K562 (cell line): ENCODE measurements around the gene VPS4B. TPM values are rescaled to one million over a fixed set of nuclear protein-coding genes. Genes with fewer than 3 reads are reported as not detected.

Experiments
- ATAC-seq: fragments of 200-7000 bp; cut with Tn5 transposase; 3 replicates; pipeline ENCODE4 v1.9.1; 2020; ENCODE audit warnings: moderate library complexity
- BruUV-seq: library from RNA; stranded (reverse); fragments of 400-500 nt; replicated peaks from 2 replicates; lab custom pipeline; 2021; lab: Mats Ljungman, UMichigan
- CTCF ChIA-PET: fragments of 300-600 bp; formaldehyde crosslinking; extraction: SDS; loops from one replicate; lab custom pipeline; 2021; ENCODE audit warnings: low intra/inter-chr PET ratio; lab: Yijun Ruan, JAX
- POLR2A ChIA-PET: fragments of 300-600, 350-650 bp; sonication (Branson Sonifier 250); formaldehyde crosslinking; extraction: SDS; loops from one replicate; lab custom pipeline; 2021; ENCODE audit warnings: antibody characterized with exemption, inconsistent platforms; lab: Yijun Ruan, JAX
- DNase-seq, 4 experiments: peaks; one replicate each; pipeline versions ENCODE4 v3.0.0 to v3.0.0-alpha.2; 2011 to 2018; ENCODE audit warnings: low spot score in 3 of 4, mixed read lengths in 3 of 4; ENCODE audit errors: extremely low read depth in 1 of 4
- FAIRE-seq: peaks from 2 replicates; lab custom pipeline; 2011; peaks lifted over from hg19 to GRCh38; lab: Jason Lieb, UNC
- H2AFZ ChIP-seq: 2 replicates; pipeline ENCODE4 v1.6.0; 2011; ENCODE audit warnings: low read depth, low read length, control low read depth, inconsistent platforms
- H3K27ac ChIP-seq: fragments of 200-600 bp; 3 replicates; pipeline ENCODE4 v1.8.0; 2011; ENCODE audit warnings: low read depth, mild to moderate bottlenecking, control low read depth, inconsistent platforms, low read length, moderate library complexity, mixed read lengths; ENCODE audit errors: extremely low read depth
- H3K27me3 ChIP-seq, 2 experiments: fragments of 300-600 bp in 1 of 2; 2 replicates in 1 of 2; 3 replicates in 1 of 2; pipeline versions ENCODE4 v1.6.0 to v1.8.0; 2011; ENCODE audit warnings: inconsistent platforms in 2 of 2, low read length in 2 of 2, mild to moderate bottlenecking in 1 of 2, mixed read lengths in 1 of 2, moderate library complexity in 1 of 2; ENCODE audit not compliant: control insufficient read depth in 2 of 2, insufficient read depth in 2 of 2
- H3K36me3 ChIP-seq: fragments of 300-600 bp; 3 replicates; pipeline ENCODE4 v1.8.0; 2011; ENCODE audit warnings: mild to moderate bottlenecking, low read length, inconsistent platforms; ENCODE audit not compliant: control insufficient read depth, insufficient read depth
- H3K4me1 ChIP-seq, 2 experiments: fragments of 200-600 bp in 1 of 2; replicated peaks in 1 of 2; 2 replicates in 1 of 2; 3 replicates in 1 of 2; pipeline versions ENCODE4 v1.5.1 to v1.8.0; 2011; ENCODE audit warnings: inconsistent platforms in 2 of 2, low read length in 2 of 2, mild to moderate bottlenecking in 1 of 2, mixed read lengths in 1 of 2, moderate library complexity in 1 of 2; ENCODE audit not compliant: control insufficient read depth in 2 of 2, insufficient read depth in 2 of 2
- H3K4me2 ChIP-seq: 2 replicates; pipeline ENCODE4 v1.6.1; 2011; ENCODE audit warnings: low read length, control low read depth, inconsistent platforms, mixed read lengths; ENCODE audit not compliant: insufficient read depth
- H3K4me3 ChIP-seq: fragments of 200-600 bp; sonication (generic), shearing (Covaris generic); 2 replicates; pipeline ENCODE4 v1.5.1; 2016; ENCODE audit warnings: control low read depth, inconsistent platforms
- H3K79me2 ChIP-seq: fragments of 200-600 bp; 3 replicates; pipeline ENCODE4 v1.8.0; 2011; ENCODE audit warnings: low read length, inconsistent platforms; ENCODE audit not compliant: control insufficient read depth, insufficient read depth
- H3K9ac ChIP-seq, 2 experiments: 2 replicates each; pipeline versions ENCODE4 v1.6.0 to v1.6.1; 2011; ENCODE audit warnings: low read depth in 2 of 2, low read length in 2 of 2, control low read depth in 1 of 2, inconsistent platforms in 1 of 2, mild to moderate bottlenecking in 1 of 2, mixed read lengths in 1 of 2; ENCODE audit not compliant: insufficient read depth in 1 of 2
- H3K9me1 ChIP-seq: one replicate; pipeline ENCODE4 v1.6.0; 2011; ENCODE audit warnings: inconsistent platforms, mild to moderate bottlenecking, low read length, moderate library complexity; ENCODE audit not compliant: control insufficient read depth, insufficient read depth
- H3K9me3 ChIP-seq: replicated peaks from 2 replicates; pipeline ENCODE4 v1.5.1; 2011; ENCODE audit warnings: low read depth, low read length, inconsistent platforms; ENCODE audit not compliant: control insufficient read depth, insufficient read depth
- H4K20me1 ChIP-seq: replicated peaks from 2 replicates; pipeline ENCODE4 v1.6.1; 2011; ENCODE audit warnings: low read length, inconsistent platforms, mixed read lengths; ENCODE audit not compliant: control insufficient read depth, insufficient read depth
- BCOR ChIP-seq: fragments of 450-650 bp; IDR thresholded peaks from 2 replicates; pipeline ENCODE4 v1.6.1; 2016
- CCAR2 ChIP-seq: fragments of 200-400 bp; formaldehyde crosslinking; IDR thresholded peaks from 2 replicates; pipeline ENCODE4 v1.6.1; 2017; ENCODE audit warnings: mild to moderate bottlenecking, low read depth, low read length
- FOXK1 ChIP-seq: sonication (generic); formaldehyde crosslinking; IDR thresholded peaks from 2 replicates; pipeline ENCODE4 v1.8.0; 2022; ENCODE audit warnings: missing genetic modification reagents, mild to moderate bottlenecking, borderline replicate concordance
- HMBOX1 ChIP-seq: sonication (generic); IDR thresholded peaks from 2 replicates; pipeline ENCODE4 v1.6.1; 2016
- HNRNPUL1 ChIP-seq: fragments of 200-400 bp; formaldehyde crosslinking; IDR thresholded peaks from 2 replicates; pipeline ENCODE4 v1.6.1; 2017; ENCODE audit warnings: low read length
- JUNB ChIP-seq: fragments of 450-650 bp; formaldehyde crosslinking; conservative IDR thresholded peaks from 2 replicates; pipeline ENCODE4 v1.4.0; 2020; ENCODE audit warnings: mild to moderate bottlenecking
- KAT8 ChIP-seq: fragments of 450-650 bp; IDR thresholded peaks from 2 replicates; pipeline ENCODE4 v1.6.1; 2016; ENCODE audit warnings: low read depth, mild to moderate bottlenecking
- KLF13 ChIP-seq: fragments of 450-650 bp; IDR thresholded peaks from 2 replicates; pipeline ENCODE4 v1.6.1; 2016; ENCODE audit warnings: missing genetic modification characterization, low read depth, mild to moderate bottlenecking, missing compliant biosample characterization, moderate library complexity, borderline replicate concordance
- MAFK ChIP-seq: IDR thresholded peaks from 2 replicates; pipeline ENCODE4 v1.6.1; 2011; ENCODE audit warnings: low read length, improper control_type of control experiment
- NFE2 ChIP-seq: IDR thresholded peaks from 2 replicates; pipeline ENCODE4 v1.6.1; 2014; ENCODE audit warnings: antibody characterized with exemption, low read depth
- NFYB ChIP-seq: IDR thresholded peaks from 2 replicates; pipeline ENCODE4 v1.6.1; 2011; ENCODE audit warnings: mild to moderate bottlenecking, moderate library complexity; ENCODE audit not compliant: insufficient read length; ENCODE audit errors: extremely low read depth
- RBFOX2 ChIP-seq: fragments of 200-400 bp; formaldehyde crosslinking; IDR thresholded peaks from 2 replicates; pipeline ENCODE4 v1.6.1; 2017; ENCODE audit warnings: low read depth, mild to moderate bottlenecking, low read length, moderate library complexity
- ZKSCAN8 ChIP-seq: fragments of 200-800 bp; sonication (Bioruptor generic); IDR thresholded peaks from 2 replicates; pipeline ENCODE4 v1.6.1; 2016; ENCODE audit warnings: missing genetic modification characterization, missing compliant biosample characterization
- ZNF124 ChIP-seq: sonication (generic); formaldehyde crosslinking; IDR thresholded peaks from 2 replicates; pipeline ENCODE4 v1.8.1; 2022; ENCODE audit warnings: missing genetic modification reagents
- ZNF274 ChIP-seq: IDR thresholded peaks from 2 replicates; pipeline ENCODE4 v1.6.1; 2011; ENCODE audit warnings: low read depth, mild to moderate bottlenecking, low read length, moderate library complexity, borderline replicate concordance
- ZNF324 ChIP-seq: fragments of 250-450 bp; sonication (Bioruptor Pico); IDR thresholded peaks from 2 replicates; pipeline ENCODE4 v1.4.0; 2020; ENCODE audit warnings: mild to moderate bottlenecking
- ZNF395 ChIP-seq: fragments of 200-800 bp; sonication (Bioruptor generic); IDR thresholded peaks from 2 replicates; pipeline ENCODE4 v1.6.1; 2017; ENCODE audit warnings: missing genetic modification characterization, missing compliant biosample characterization
- WGBS: fragments of 100-300 bp; shearing (Covaris generic); methylation state at CpG from one replicate; pipeline ENCODE4 v1.1.6; 2016; ENCODE audit warnings: low coverage, mixed read lengths; ENCODE audit not compliant: insufficient coverage; ENCODE audit errors: missing lambda C conversion rate; 5-methylcytosine and 5-hydroxymethylcytosine counted together
- in situ Hi-C: fragments of 300-500 bp; cut with MboI; formaldehyde crosslinking; loops from 4 replicates; pipeline ENCODE4 v1.15.0; 2018; ENCODE audit warnings: inconsistent platforms, mixed read lengths
- intact Hi-C: fragments of 100-400 bp; cut with micrococcal nuclease; formaldehyde crosslinking; loops from 2 replicates; pipeline ENCODE4 v1.14.2; 2022
- polyA plus RNA-seq, 8 experiments: library from polyadenylated mRNA; depleted of rRNA in 4 of 8; stranded (reverse) in 5 of 8; unstranded in 3 of 8; fragments of >200 nt; fragmentation: Nextera tagmentation in 2 of 8; fragmentation: Illumina TruSeq in 1 of 8; extraction: Ambion mirVana in 2 of 8; extraction: Trizol in 1 of 8; gene quantifications; 2 replicates each; pipeline versions ENCODE4 v1.2.1 to v1.2.3, GENCODE V29; 2011 to 2014; ENCODE audit warnings: inconsistent platforms in 1 of 8, missing spikeins in 1 of 8
- total RNA-seq, 7 experiments: library from RNA; depleted of rRNA in 6 of 7; stranded (reverse); fragments of >200 nt in 6 of 7; fragmentation: Illumina TruSeq in 2 of 7; extraction: Trizol in 2 of 7; gene quantifications; 2 replicates each; pipeline versions ENCODE4 v1.2.1 to v1.2.3, GENCODE V29; 2011 to 2021; ENCODE audit warnings: low replicate concordance in 1 of 7

VPS4B gene
- total and polyA plus RNA-seq, 9 of the 15 experiments (the other 6 are each of a cell fraction or from before 2014, with no cell fraction given): 7.3 to 16.4 (median 10.4) TPM

- no peak overlapping the region for H2AFZ ChIP-seq
- H3K27ac ChIP-seq: no peak overlapping the region
- intact Hi-C loops: no loop called here
- H3K4me2 ChIP-seq: no peak overlapping the region
- BruUV-seq: no TSS peak
- H3K79me2 ChIP-seq: no peaks in the 10 kb centered on the region
- no peaks in the 10 kb centered on the region for H4K20me1 ChIP-seq
- no peaks in the 10 kb centered on the region for H3K36me3 ChIP-seq
- DNase-seq (no peak), ATAC-seq (no peak), FAIRE-seq (no peak)
- TF ChIP-seq CCAR2: no peak
- TF ChIP-seq NFYB: no peak
- in situ Hi-C loops: no loop called here
- WGBS: 10% methylated on average over 4 of the region's 4 CpGs
- H3K27me3 ChIP-seq: no peaks in the 10 kb centered on the region
- 0 out of 5 replicates have a peak, but pooled peaks cover 0 to 3% of the 10 kb centered on the region in 2 experiments for H3K4me1 ChIP-seq
- H3K9me1 ChIP-seq: no peaks in the 10 kb centered on the region
- POLR2A ChIA-PET: no interaction called here
- CTCF ChIA-PET: no interaction called here
- H3K4me3 ChIP-seq: no peak overlapping the region
- H3K9ac ChIP-seq: no peak overlapping the region
- H3K9me3 ChIP-seq: no peaks in the 10 kb centered on the region
These were observed 45.4 kb upstream of the VPS4B start for GRCh38 chr18:63467699-63468098.

GRCh38 chr18:63465059-63465458 lies 42.8 kb upstream of the VPS4B start:
- H3K36me3 ChIP-seq: no peaks in the 10 kb centered on the region
- no peaks in the 10 kb centered on the region for H3K79me2 ChIP-seq
- DNase-seq: no peak
- no TSS peak for BruUV-seq
- no peak overlapping the region for H3K9ac ChIP-seq
- ChIA-PET POLR2A (no interaction called here), CTCF (no interaction called here)
- no peak for ATAC-seq
- 0% methylated on average over 2 of the region's 2 CpGs for WGBS
- no peaks in the 10 kb centered on the region for H3K9me1 ChIP-seq
- no peak for FAIRE-seq
- H4K20me1 ChIP-seq: no peaks in the 10 kb centered on the region
- in situ Hi-C loops: no loop called here
- intact Hi-C loops: no loop called here
- H3K4me3 ChIP-seq: no peak overlapping the region
- no peaks in the 10 kb centered on the region for H3K27me3 ChIP-seq
- no peak overlapping the region for H3K27ac ChIP-seq
- H3K4me2 ChIP-seq: no peak overlapping the region
- H2AFZ ChIP-seq: no peak overlapping the region
- H3K9me3 ChIP-seq: no peaks in the 10 kb centered on the region
- no peaks in the 10 kb centered on the region for H3K4me1 ChIP-seq
- TF ChIP-seq KAT8 (no peak), ZNF124 (CRISPR knock-in tag) (no peak), NFE2 (no peak), ZNF395 (CRISPR knock-in tag) (no peak), ZKSCAN8 (CRISPR knock-in tag) (no peak), MAFK (no peak), HNRNPUL1 (no peak), KLF13 (no peak), HMBOX1 (no peak), ZNF324 (CRISPR knock-in tag) (no peak), ZNF274 (no peak), RBFOX2 (no peak), FOXK1 (CRISPR knock-in tag) (no peak), JUNB (no peak), BCOR (no peak)
